ENCODE results near the gene GPR108. TPM values are rescaled to one million over a fixed set of nuclear protein-coding genes. Genes with fewer than 3 reads are reported as not detected.

GPR108 gene
- total RNA-seq, 1 donor from 2014 or later = 14.6 TPM

GRCh38 chr19:6687114-6687513 lies 50.3 kb downstream of the GPR108 start:
- Histone ChIP-seq H3K36me3 (ENCODE audit: control insufficient read depth in 3 of 3, insufficient read depth in 3 of 3, low read length in 3 of 3) (peaks cover 0 to 17% (median 2%) of the 10 kb centered on the region in 3 donors), H3K9me3 (ENCODE audit: control insufficient read depth in 3 of 3, low read length in 3 of 3) (peaks cover 0 to 2% (median 0%) of the 10 kb centered on the region in 3 donors), H3K9ac (ENCODE audit: low read depth in 1 of 3, low read length in 3 of 3) (no peak overlapping the region), H3K27me3 (ENCODE audit: control insufficient read depth in 3 of 3, insufficient read depth in 3 of 3, low read length in 3 of 3) (peaks cover 0 to 3% (median 0%) of the 10 kb centered on the region in 3 donors), H3K27ac (ENCODE audit: low read depth, low read length) (no peak overlapping the region), H3K4me1 (ENCODE audit: control insufficient read depth in 3 of 3, insufficient read depth in 3 of 3, low read length in 3 of 3) (no peaks in the 10 kb centered on the region), H3K4me3 (ENCODE audit: low read length in 3 of 3) (no peak overlapping the region)

- H3K4me1 ChIP-seq (ENCODE audit: control insufficient read depth in 3 of 3, insufficient read depth in 3 of 3, low read length in 3 of 3) = no peaks in the 10 kb centered on the region
- H3K9ac ChIP-seq (ENCODE audit: low read depth in 1 of 3, low read length in 3 of 3) = no peak overlapping the region
Measured at GRCh38 chr19:6686628-6686975, 50.8 kb downstream of the GPR108 start.

GRCh38 chr19:6685962-6686627 lies 51.3 kb downstream of the GPR108 start:
- Histone ChIP-seq H3K4me1 (ENCODE audit: control insufficient read depth in 3 of 3, insufficient read depth in 3 of 3, low read length in 3 of 3) (no peaks in the 10 kb centered on the region), H3K4me3 (ENCODE audit: low read length in 3 of 3) (no peak overlapping the region), H3K27ac (ENCODE audit: low read depth, low read length) (no peak overlapping the region), H3K9me3 (ENCODE audit: control insufficient read depth in 3 of 3, low read length in 3 of 3) (peaks cover 0 to 2% (median 0%) of the 10 kb centered on the region in 3 donors), H3K9ac (ENCODE audit: low read depth in 1 of 3, low read length in 3 of 3) (no peak overlapping the region), H3K27me3 (ENCODE audit: control insufficient read depth in 3 of 3, insufficient read depth in 3 of 3, low read length in 3 of 3) (no peaks in the 10 kb centered on the region), H3K36me3 (ENCODE audit: control insufficient read depth in 3 of 3, insufficient read depth in 3 of 3, low read length in 3 of 3) (peaks cover 0 to 17% (median 2%) of the 10 kb centered on the region in 3 donors)

More at GRCh38 chr19:6686628-6686975, 50.8 kb downstream of the GPR108 start:
- H3K27ac ChIP-seq (ENCODE audit: low read depth, low read length) = no peak overlapping the region
- H3K9me3 ChIP-seq (ENCODE audit: control insufficient read depth in 3 of 3, low read length in 3 of 3) = peaks cover 0 to 2% (median 0%) of the 10 kb centered on the region in 3 donors
- peaks cover 0 to 2% (median 0%) of the 10 kb centered on the region in 3 donors for H3K27me3 ChIP-seq (ENCODE audit: control insufficient read depth in 3 of 3, insufficient read depth in 3 of 3, low read length in 3 of 3)
- peaks cover 0 to 17% (median 2%) of the 10 kb centered on the region in 3 donors for H3K36me3 ChIP-seq (ENCODE audit: control insufficient read depth in 3 of 3, insufficient read depth in 3 of 3, low read length in 3 of 3)
- no peak overlapping the region for H3K4me3 ChIP-seq (ENCODE audit: low read length in 3 of 3)

- no peak overlapping the region for H3K4me3 ChIP-seq (ENCODE audit: low read length in 3 of 3)
- no peaks in the 10 kb centered on the region for H3K27me3 ChIP-seq (ENCODE audit: control insufficient read depth in 3 of 3, insufficient read depth in 3 of 3, low read length in 3 of 3)
- peaks cover 0 to 2% (median 0%) of the 10 kb centered on the region in 3 donors for H3K9me3 ChIP-seq (ENCODE audit: control insufficient read depth in 3 of 3, low read length in 3 of 3)
- H3K4me1 ChIP-seq (ENCODE audit: control insufficient read depth in 3 of 3, insufficient read depth in 3 of 3, low read length in 3 of 3) = no peaks in the 10 kb centered on the region
- no peak overlapping the region for H3K9ac ChIP-seq (ENCODE audit: low read depth in 1 of 3, low read length in 3 of 3)
- no peak overlapping the region for H3K27ac ChIP-seq (ENCODE audit: low read depth, low read length)
- peaks cover 0 to 16% (median 2%) of the 10 kb centered on the region in 3 donors for H3K36me3 ChIP-seq (ENCODE audit: control insufficient read depth in 3 of 3, insufficient read depth in 3 of 3, low read length in 3 of 3)
Measured at GRCh38 chr19:6685482-6685881, 51.9 kb downstream of the GPR108 start.

GRCh38 chr19:6683971-6684370 lies 53.4 kb downstream of the GPR108 start:
- Histone ChIP-seq H3K4me3 (ENCODE audit: low read length in 3 of 3) (no peak overlapping the region), H3K27me3 (ENCODE audit: control insufficient read depth in 3 of 3, insufficient read depth in 3 of 3, low read length in 3 of 3) (no peaks in the 10 kb centered on the region), H3K9ac (ENCODE audit: low read depth in 1 of 3, low read length in 3 of 3) (no peak overlapping the region), H3K27ac (ENCODE audit: low read depth, low read length) (no peak overlapping the region), H3K36me3 (ENCODE audit: control insufficient read depth in 3 of 3, insufficient read depth in 3 of 3, low read length in 3 of 3) (peaks cover 0 to 16% (median 4%) of the 10 kb centered on the region in 3 donors), H3K4me1 (ENCODE audit: control insufficient read depth in 3 of 3, insufficient read depth in 3 of 3, low read length in 3 of 3) (no peaks in the 10 kb centered on the region), H3K9me3 (ENCODE audit: control insufficient read depth in 3 of 3, low read length in 3 of 3) (peaks cover 0 to 2% (median 0%) of the 10 kb centered on the region in 3 donors)

GRCh38 chr19:6682607-6683128 lies 54.7 kb downstream of the GPR108 start:
- H3K9me3 ChIP-seq (ENCODE audit: control insufficient read depth in 3 of 3, low read length in 3 of 3) = no peaks in the 10 kb centered on the region
- H3K4me3 ChIP-seq (ENCODE audit: low read length in 3 of 3) = no peak overlapping the region

GRCh38 chr19:6680141-6680540 lies 57.2 kb downstream of the GPR108 start:
- H3K27ac ChIP-seq (ENCODE audit: low read depth, low read length) = no peak overlapping the region
- no peak overlapping the region for H3K4me3 ChIP-seq (ENCODE audit: low read length in 3 of 3)
- H3K9ac ChIP-seq (ENCODE audit: low read depth in 1 of 3, low read length in 3 of 3) = no peak overlapping the region
- H3K36me3 ChIP-seq (ENCODE audit: control insufficient read depth in 3 of 3, insufficient read depth in 3 of 3, low read length in 3 of 3) = peaks cover 0 to 13% (median 4%) of the 10 kb centered on the region in 3 donors
- H3K9me3 ChIP-seq (ENCODE audit: control insufficient read depth in 3 of 3, low read length in 3 of 3) = no peaks in the 10 kb centered on the region
- H3K27me3 ChIP-seq (ENCODE audit: control insufficient read depth in 3 of 3, insufficient read depth in 3 of 3, low read length in 3 of 3) = peaks cover 0 to 4% (median 0%) of the 10 kb centered on the region in 3 donors
- no peaks in the 10 kb centered on the region for H3K4me1 ChIP-seq (ENCODE audit: control insufficient read depth in 3 of 3, insufficient read depth in 3 of 3, low read length in 3 of 3)

More at GRCh38 chr19:6682607-6683128, 54.7 kb downstream of the GPR108 start:
- Histone ChIP-seq H3K36me3 (ENCODE audit: control insufficient read depth in 3 of 3, insufficient read depth in 3 of 3, low read length in 3 of 3) (peaks cover 0 to 20% (median 4%) of the 10 kb centered on the region in 3 donors), H3K27me3 (ENCODE audit: control insufficient read depth in 3 of 3, insufficient read depth in 3 of 3, low read length in 3 of 3) (peaks cover 0 to 4% (median 0%) of the 10 kb centered on the region in 3 donors), H3K27ac (ENCODE audit: low read depth, low read length) (no peak overlapping the region), H3K9ac (ENCODE audit: low read depth in 1 of 3, low read length in 3 of 3) (no peak overlapping the region), H3K4me1 (ENCODE audit: control insufficient read depth in 3 of 3, insufficient read depth in 3 of 3, low read length in 3 of 3) (no peaks in the 10 kb centered on the region)

Other genes starting within 250 kb of the GPR108 start
- not detected for gene TUBB4A, start 235.3 kb downstream of the GPR108 start, total RNA-seq
- 1.0 TPM for gene TNFSF9, start 206.6 kb downstream of the GPR108 start, total RNA-seq
- 1.0 TPM for gene CD70, start 146.4 kb downstream of the GPR108 start, total RNA-seq
- gene TNFSF14, start 67.4 kb downstream of the GPR108 start, total RNA-seq = not detected
- gene C3, start 16.9 kb downstream of the GPR108 start, total RNA-seq = 71.5 TPM
- gene TRIP10, start 2.1 kb upstream of the GPR108 start, total RNA-seq = 32.9 TPM
- gene SH2D3A, start 29.9 kb upstream of the GPR108 start, total RNA-seq = not detected
- 4.7 TPM for gene VAV1, start 35.1 kb upstream of the GPR108 start, total RNA-seq
- 1.6 TPM for gene ADGRE1, start 150.0 kb upstream of the GPR108 start, total RNA-seq